Measurements from ENCODE around the gene SUPT3H. TPM values are rescaled to one million over a fixed set of nuclear protein-coding genes. Genes with fewer than 3 reads are reported as not detected.

SUPT3H gene
- total RNA-seq, 2 experiments from 2014 or later: 8.2 to 11.7 TPM

DNA sequence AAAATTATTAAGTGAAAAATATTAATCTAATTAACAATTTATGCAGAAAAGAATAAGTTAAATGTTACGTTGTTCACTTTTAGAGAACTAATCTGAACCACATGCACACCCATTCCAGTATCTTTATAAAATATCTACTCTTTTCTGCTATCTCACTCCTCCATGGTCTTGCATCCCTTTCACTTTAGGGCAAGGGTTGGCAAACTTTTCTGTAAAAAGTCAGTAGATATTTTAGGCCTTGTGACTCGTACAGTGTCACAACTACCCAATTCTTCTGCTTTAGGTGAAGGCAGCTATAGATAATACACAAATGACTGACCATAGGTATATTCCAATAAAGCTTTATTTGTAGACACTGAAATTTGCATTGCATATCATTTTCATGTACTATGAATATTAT, 39.7 kb upstream of the SUPT3H start:
- Mint-ChIP-seq H3K4me3 (no peak overlapping the region), H3K27ac (no peak overlapping the region), H3K36me3 (no peaks in the 10 kb centered on the region), H3K27me3 (peaks cover 26% of the 10 kb centered on the region), H3K4me1 (peaks cover 25% of the 10 kb centered on the region), H3K9me3 (ENCODE audit: low read depth) (no peaks in the 10 kb centered on the region)
- CTCF ChIA-PET: interaction anchor here (0.7 to 3.5 kb wide), 3 partner anchors 507 to 762 kb away, joined by 3 to 24 read pairs (median 3); no protein-coding TSS in a partner anchor
- no peak for DNase-seq
- no peak for ATAC-seq

DNA sequence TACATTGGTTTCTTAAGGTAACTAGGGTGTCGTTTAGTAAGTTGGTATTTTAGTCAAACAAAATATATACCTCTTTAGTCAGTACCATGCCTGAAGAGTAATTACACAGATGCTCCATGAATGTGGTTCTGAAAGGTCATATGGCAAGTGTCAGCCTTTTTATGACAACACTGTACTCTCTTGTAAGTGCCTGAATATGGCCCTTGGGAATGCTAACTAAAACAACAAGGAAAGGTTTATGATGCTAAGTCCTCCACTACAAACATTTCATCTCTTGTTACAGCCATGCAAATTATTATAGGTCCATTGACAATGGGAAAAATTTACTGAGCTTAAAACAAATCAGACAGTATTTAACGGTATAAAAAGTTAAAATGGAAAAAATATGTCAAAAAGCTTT, 39.0 kb upstream of the SUPT3H start:
- CTCF ChIA-PET: interaction anchor here (0.9 to 1.2 kb wide), 2 partner anchors 508 to 761 kb away, joined by 3 read pairs; no protein-coding TSS in a partner anchor
- peaks cover 26% of the 10 kb centered on the region for H3K27me3 Mint-ChIP-seq
- ATAC-seq (no peak), DNase-seq (no peak)
- no peak overlapping the region for H3K4me3 Mint-ChIP-seq
- no peaks in the 10 kb centered on the region for H3K36me3 Mint-ChIP-seq
- H3K4me1 Mint-ChIP-seq: peaks cover 24% of the 10 kb centered on the region
- no peak overlapping the region for H3K27ac Mint-ChIP-seq
- H3K9me3 Mint-ChIP-seq (ENCODE audit: low read depth): no peaks in the 10 kb centered on the region

DNA sequence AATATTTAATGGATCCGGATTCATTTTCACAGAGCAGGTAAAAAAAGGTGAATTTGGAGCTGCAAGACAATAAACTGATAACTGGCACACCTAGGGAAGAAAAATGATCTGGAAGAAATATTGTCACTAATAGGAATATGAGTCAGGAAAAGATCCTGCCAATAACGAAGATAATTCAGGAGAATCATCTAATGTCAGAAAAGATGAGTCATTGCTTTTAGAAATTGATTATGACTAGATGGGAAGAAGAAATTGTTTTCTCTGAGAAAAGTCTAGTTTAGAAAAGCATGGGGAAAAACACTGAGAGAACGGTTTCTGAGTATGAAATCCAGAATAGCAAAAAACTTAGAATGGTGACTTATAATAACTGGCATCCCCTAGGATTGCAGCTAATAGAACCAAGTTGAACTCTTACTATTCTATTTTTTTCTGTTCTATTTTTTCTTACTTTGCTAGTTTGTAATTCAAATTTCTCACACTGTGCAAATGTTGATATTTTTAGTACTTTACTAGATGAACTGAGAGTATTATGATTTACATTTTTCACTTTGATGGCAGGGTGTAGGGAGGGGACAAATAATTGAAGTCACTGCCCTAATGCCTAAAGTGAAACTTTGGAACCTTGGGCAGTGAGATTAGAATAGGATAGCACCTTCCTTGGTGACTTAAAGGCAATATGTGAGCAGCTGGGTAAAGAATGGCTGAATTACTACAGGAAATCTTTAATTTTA, 38.2 kb upstream of the SUPT3H start:
- H3K36me3 Mint-ChIP-seq: no peaks in the 10 kb centered on the region
- CTCF ChIA-PET: interaction anchor here (0.9 to 1.5 kb wide), 3 partner anchors 509 to 940 kb away, joined by 3 to 5 read pairs (median 3); no protein-coding TSS in a partner anchor
- no peak for DNase-seq
- H3K4me3 Mint-ChIP-seq: no peak overlapping the region
- peaks cover 19% of the 10 kb centered on the region for H3K4me1 Mint-ChIP-seq
- no peak overlapping the region for H3K27ac Mint-ChIP-seq
- no peak for ATAC-seq
- peaks cover 21% of the 10 kb centered on the region for H3K27me3 Mint-ChIP-seq
- no peaks in the 10 kb centered on the region for H3K9me3 Mint-ChIP-seq (ENCODE audit: low read depth)

DNA sequence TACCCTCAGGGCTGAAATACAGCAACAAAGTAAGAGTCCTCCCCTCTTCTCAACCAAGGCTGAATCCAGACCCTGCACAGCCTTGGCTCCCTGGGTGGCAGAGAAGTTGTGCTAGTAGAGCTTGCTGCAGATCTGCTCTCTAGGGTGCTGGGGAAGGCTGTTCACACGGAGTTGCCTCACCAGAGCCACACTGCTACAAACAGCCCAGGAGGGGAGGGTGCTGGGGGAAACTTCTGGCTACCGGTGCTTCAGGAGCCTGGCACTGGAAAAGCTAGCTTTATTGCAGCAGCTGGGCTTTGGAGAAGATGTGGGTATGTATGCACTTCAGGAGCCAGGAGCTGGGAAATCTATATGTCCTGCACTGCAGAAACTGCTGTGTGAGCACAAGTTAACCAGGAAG, 37.6 kb upstream of the SUPT3H start:
- ATAC-seq (no peak), DNase-seq (no peak)
- Mint-ChIP-seq H3K4me1 (peaks cover 13% of the 10 kb centered on the region), H3K4me3 (no peak overlapping the region), H3K9me3 (ENCODE audit: low read depth) (no peaks in the 10 kb centered on the region), H3K36me3 (no peaks in the 10 kb centered on the region), H3K27ac (no peak overlapping the region), H3K27me3 (peaks cover 15% of the 10 kb centered on the region)
- CTCF ChIA-PET: interaction anchor here (1.5 kb wide), 1 partner anchor 939 kb away, joined by 5 read pairs; no protein-coding TSS in a partner anchor

GRCh38 chr6:45411959-45412358, 34.2 kb upstream of the SUPT3H start:
- Mint-ChIP-seq H3K4me3 (no peak overlapping the region), H3K36me3 (no peaks in the 10 kb centered on the region), H3K9me3 (ENCODE audit: low read depth) (no peaks in the 10 kb centered on the region), H3K27ac (no peak overlapping the region), H3K27me3 (peaks cover 7% of the 10 kb centered on the region), H3K4me1 (no peaks in the 10 kb centered on the region)
- DNase-seq (no peak), ATAC-seq (no peak)
- CTCF ChIA-PET: interaction anchor here (0.8 kb wide), 1 partner anchor 590 kb away, joined by 3 read pairs; no protein-coding TSS in a partner anchor

- no peak overlapping the region for H3K4me3 Mint-ChIP-seq
- DNase-seq (no peak), ATAC-seq (no peak)
- peaks cover 7% of the 10 kb centered on the region for H3K27me3 Mint-ChIP-seq
- H3K4me1 Mint-ChIP-seq: peaks cover 3% of the 10 kb centered on the region
- no peaks in the 10 kb centered on the region for H3K9me3 Mint-ChIP-seq (ENCODE audit: low read depth)
- H3K27ac Mint-ChIP-seq: no peak overlapping the region
- peaks cover 2% of the 10 kb centered on the region for H3K36me3 Mint-ChIP-seq
- CTCF ChIA-PET: no interaction called here
Observed at GRCh38 chr6:45400021-45400420, 22.3 kb upstream of the SUPT3H start.

DNA sequence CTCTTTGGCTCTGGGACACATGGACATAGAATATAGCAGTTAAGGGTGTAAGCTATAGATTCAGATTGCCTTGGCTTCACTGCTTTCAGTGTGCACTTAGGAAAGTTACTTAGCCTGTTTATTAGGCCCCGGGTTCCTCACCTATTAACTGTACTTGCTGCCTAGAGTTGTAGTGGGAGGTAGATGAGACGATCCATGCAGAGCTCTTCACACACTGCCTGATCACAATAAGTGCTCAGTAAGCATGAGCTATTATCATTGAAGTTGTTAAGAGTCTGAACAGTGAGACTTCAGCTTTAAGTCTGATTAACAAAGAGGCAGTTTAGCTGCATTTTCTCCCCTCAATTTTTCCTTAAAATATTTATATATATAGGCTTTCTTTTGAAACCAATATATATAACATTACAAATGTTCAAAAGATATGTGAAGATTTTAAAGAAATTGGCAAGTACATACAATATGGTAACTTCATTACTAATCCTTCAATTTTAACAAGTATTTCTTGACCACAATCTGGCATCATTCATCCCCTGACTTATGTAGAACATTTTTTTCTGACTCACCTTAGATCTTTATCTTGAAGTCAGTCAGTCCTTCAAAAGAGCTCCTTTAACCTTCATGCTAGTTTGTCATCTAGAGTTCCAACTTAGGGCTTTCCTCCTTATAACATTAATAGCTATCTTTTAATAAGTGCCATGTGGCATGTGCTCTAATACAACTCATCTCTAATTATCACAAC, 20.5 kb upstream of the SUPT3H start:
- DNase-seq (no peak), ATAC-seq (no peak)
- CTCF ChIA-PET: no interaction called here
- Mint-ChIP-seq H3K4me1 (peaks cover 3% of the 10 kb centered on the region), H3K9me3 (ENCODE audit: low read depth) (peaks cover 3% of the 10 kb centered on the region), H3K36me3 (peaks cover 3% of the 10 kb centered on the region), H3K27ac (no peak overlapping the region), H3K27me3 (peaks cover 7% of the 10 kb centered on the region), H3K4me3 (no peak overlapping the region)

DNA sequence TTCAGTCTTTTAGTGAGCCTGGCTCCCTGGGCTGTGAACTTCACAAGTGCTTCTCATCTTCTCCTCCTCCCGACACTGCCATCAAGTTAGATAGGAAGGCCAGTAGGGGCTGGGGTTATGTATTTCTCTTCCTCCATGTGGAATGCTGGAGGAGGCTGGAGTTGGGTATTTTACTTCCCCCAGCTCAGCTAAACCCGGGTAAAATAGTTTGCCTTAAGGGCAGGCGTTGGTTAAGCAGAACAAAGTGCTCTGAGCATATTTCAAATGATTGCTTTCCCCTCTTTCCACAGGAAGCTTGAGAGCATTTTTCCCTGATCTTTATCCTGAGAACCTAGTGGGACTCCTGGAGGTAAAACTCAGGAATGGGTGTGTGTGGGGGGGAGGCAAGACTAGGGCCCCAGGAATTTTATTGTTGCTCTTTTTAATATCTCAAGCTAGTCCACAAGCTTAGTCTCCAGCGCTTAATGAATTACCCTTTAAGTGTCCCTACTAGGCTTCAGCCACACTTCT, 16.9 kb upstream of the SUPT3H start:
- Mint-ChIP-seq H3K4me3 (no peak overlapping the region), H3K9me3 (ENCODE audit: low read depth) (peaks cover 6% of the 10 kb centered on the region), H3K4me1 (peaks cover 3% of the 10 kb centered on the region), H3K27ac (no peak overlapping the region), H3K36me3 (peaks cover 10% of the 10 kb centered on the region), H3K27me3 (no peaks in the 10 kb centered on the region)
- DNase-seq: no peak
- ATAC-seq: no peak
- CTCF ChIA-PET: interaction anchor here (0.5 kb wide), 1 partner anchor 181 kb away, joined by 3 read pairs; no protein-coding TSS in a partner anchor

GRCh38 chr6:45388328-45388727, 10.6 kb upstream of the SUPT3H start:
- Mint-ChIP-seq H3K4me1 (no peaks in the 10 kb centered on the region), H3K36me3 (peaks cover 7% of the 10 kb centered on the region), H3K4me3 (no peak overlapping the region), H3K27ac (no peak overlapping the region), H3K27me3 (peaks cover 3% of the 10 kb centered on the region), H3K9me3 (ENCODE audit: low read depth) (peaks cover 3% of the 10 kb centered on the region)
- CTCF ChIA-PET: no interaction called here
- no peak for DNase-seq
- ATAC-seq: no peak

DNA sequence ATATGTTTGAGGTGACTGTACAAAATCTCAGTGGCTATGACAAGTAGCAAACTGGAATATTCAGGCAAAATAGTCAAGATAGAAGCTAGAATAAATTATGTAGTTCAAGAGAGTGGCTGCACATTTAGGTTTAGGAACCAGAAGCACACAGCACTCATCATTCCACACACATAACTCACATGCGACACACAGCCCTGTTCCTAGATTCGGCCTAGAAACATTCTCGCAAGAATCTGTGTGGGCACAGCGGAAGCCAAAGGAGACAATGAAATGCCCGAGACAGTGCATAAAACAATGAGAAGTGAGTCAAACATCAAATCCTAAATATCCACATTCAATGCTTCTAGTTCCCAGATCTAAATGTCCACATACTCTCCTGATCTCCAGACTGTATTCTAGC, 9.5 kb upstream of the SUPT3H start:
- H3K4me1 Mint-ChIP-seq: no peaks in the 10 kb centered on the region
- peaks cover 3% of the 10 kb centered on the region for H3K27me3 Mint-ChIP-seq
- no peaks in the 10 kb centered on the region for H3K9me3 Mint-ChIP-seq (ENCODE audit: low read depth)
- H3K4me3 Mint-ChIP-seq: no peak overlapping the region
- peaks cover 7% of the 10 kb centered on the region for H3K36me3 Mint-ChIP-seq
- ATAC-seq (no peak), DNase-seq (no peak)
- CTCF ChIA-PET: no interaction called here
- no peak overlapping the region for H3K27ac Mint-ChIP-seq

GRCh38 chr6:45386501-45386900, 8.8 kb upstream of the SUPT3H start:
- CTCF ChIA-PET: no interaction called here
- H3K9me3 Mint-ChIP-seq (ENCODE audit: low read depth): no peaks in the 10 kb centered on the region
- H3K4me1 Mint-ChIP-seq: no peaks in the 10 kb centered on the region
- peaks cover 5% of the 10 kb centered on the region for H3K36me3 Mint-ChIP-seq
- DNase-seq: no peak
- H3K27ac Mint-ChIP-seq: no peak overlapping the region
- no peak for ATAC-seq
- H3K27me3 Mint-ChIP-seq: peaks cover 3% of the 10 kb centered on the region
- no peak overlapping the region for H3K4me3 Mint-ChIP-seq

- ATAC-seq: no peak
- Mint-ChIP-seq H3K27ac (no peak overlapping the region), H3K36me3 (peaks cover 1% of the 10 kb centered on the region), H3K27me3 (no peaks in the 10 kb centered on the region), H3K4me3 (no peak overlapping the region), H3K4me1 (peaks cover 4% of the 10 kb centered on the region), H3K9me3 (ENCODE audit: low read depth) (no peaks in the 10 kb centered on the region)
- no peak for DNase-seq
- CTCF ChIA-PET: no interaction called here
Observed at GRCh38 chr6:45382391-45382790, 4.7 kb upstream of the SUPT3H start.

- H3K9me3 Mint-ChIP-seq (ENCODE audit: low read depth): no peaks in the 10 kb centered on the region
- peak overlapping the region; percentile 99 for H3K27ac Mint-ChIP-seq
- H3K4me3 Mint-ChIP-seq: peak overlapping the region; percentile 98
- ATAC-seq: peak; percentile 24
- no peaks in the 10 kb centered on the region for H3K27me3 Mint-ChIP-seq
- DNase-seq: no peak
- H3K36me3 Mint-ChIP-seq: peaks cover 1% of the 10 kb centered on the region
- H3K4me1 Mint-ChIP-seq: peaks cover 15% of the 10 kb centered on the region
- CTCF ChIA-PET: interaction anchor here (0.7 to 2.7 kb wide), 10 partner anchors 42 to 909 kb away, joined by 3 to 14 read pairs (median 4); no protein-coding TSS in a partner anchor
Observed at GRCh38 chr6:45378334-45378926, 696 bp upstream of the SUPT3H start.
